HG02642 (cell line): Measurements from ENCODE around the gene ARAP2.

Source experiments
- ATAC-seq: cut with Tn5 transposase; IDR thresholded peaks from one replicate; pipeline ENCODE4 v1.9.1; 2021; ENCODE audit warnings: mild to moderate bottlenecking; ENCODE audit not compliant: unreplicated experiment, poor library complexity

The ARAP2 gene

GRCh38 chr4:36053930-36054329 lies 190.4 kb downstream of the ARAP2 start:
- no peak for ATAC-seq

GRCh38 chr4:36051634-36052033 lies 192.7 kb downstream of the ARAP2 start:
- no peak for ATAC-seq

- no peak for ATAC-seq
Observed at GRCh38 chr4:36046026-36046425, 198.3 kb downstream of the ARAP2 start.

- no peak for ATAC-seq
Observed at GRCh38 chr4:36043901-36044300, 200.4 kb downstream of the ARAP2 start.

DNA sequence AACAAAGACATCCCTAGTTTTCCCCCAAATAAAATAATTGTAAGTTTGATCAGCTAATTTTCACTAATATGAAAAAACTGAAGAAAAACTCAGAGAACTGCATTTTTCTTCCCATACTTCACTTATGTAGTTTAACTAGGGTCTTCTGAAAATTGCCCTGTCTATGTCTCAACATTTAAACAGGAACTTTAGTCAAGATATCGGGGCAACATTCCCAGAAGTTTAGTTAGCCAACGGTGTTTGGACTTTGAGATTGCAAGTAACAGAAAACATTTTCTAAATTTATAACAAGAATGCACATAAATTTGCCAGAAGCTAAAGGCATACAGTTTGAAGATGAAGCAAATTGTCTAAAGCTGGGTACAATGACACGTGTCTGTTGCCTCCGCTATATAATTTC lies 201.1 kb downstream of the ARAP2 start:
- ATAC-seq = no peak

DNA sequence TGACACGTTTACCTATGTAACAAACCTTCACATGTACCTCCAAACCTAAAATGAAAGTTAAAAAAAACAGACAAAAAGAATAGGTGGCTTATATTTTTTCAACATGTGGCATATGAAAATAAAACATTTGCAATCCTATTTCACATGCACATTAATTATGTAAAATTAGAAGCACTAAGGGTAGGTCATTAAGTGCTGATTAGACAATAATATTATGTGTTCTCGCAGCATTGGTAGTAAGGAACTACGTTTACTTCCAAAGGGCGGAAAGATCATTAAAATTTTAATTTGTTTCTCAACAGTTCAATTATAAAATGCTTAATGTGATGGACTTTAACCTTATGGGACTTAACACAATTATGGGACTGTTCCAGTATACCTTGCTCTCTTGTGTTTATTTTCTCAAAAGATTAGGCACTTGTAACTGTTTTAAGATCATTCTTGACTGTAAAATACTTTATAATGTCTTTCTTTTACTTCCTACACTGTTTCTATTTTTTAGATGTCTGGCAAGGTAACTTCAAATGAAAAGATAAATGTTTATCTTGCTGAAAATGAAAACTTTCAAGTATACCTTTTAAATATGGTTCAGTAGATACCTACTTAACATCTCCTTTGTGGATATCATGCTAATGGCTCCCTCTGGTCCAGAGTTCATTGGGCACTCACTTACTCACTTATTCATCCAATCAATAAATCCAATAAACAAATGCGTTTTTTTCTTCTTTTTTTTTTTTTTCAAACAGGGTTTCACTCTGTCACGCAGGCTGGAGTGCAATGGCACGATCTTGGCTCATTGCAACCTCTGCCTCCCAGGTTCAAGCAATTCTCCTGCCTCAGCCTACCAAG lies 202.0 kb downstream of the ARAP2 start:
- no peak for ATAC-seq

GRCh38 chr4:36041340-36041739 lies 203.0 kb downstream of the ARAP2 start:
- no peak for ATAC-seq

- ATAC-seq = no peak
Observed at GRCh38 chr4:36039026-36039425, 205.3 kb downstream of the ARAP2 start.

GRCh38 chr4:36038491-36038890 lies 205.8 kb downstream of the ARAP2 start:
- no peak for ATAC-seq

DNA sequence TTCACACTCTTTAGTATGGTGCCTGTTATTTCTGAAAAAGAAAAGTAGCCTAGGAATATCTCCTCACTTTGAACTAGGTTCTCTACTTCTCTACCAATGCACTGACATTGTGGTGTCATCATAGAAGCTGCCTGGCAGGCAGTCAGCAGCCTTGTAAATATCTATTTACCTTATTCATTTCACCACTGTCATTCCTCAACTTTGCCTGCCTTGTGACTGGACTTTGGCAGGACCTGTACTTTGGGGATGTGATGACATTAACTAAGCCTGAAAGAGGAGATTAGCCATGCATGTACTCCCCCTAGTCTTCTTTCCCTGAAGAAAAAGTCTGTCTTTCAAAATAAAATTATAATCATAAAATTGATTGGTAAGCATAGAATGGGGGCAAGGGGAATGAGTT lies 207.2 kb downstream of the ARAP2 start:
- ATAC-seq = no peak

DNA sequence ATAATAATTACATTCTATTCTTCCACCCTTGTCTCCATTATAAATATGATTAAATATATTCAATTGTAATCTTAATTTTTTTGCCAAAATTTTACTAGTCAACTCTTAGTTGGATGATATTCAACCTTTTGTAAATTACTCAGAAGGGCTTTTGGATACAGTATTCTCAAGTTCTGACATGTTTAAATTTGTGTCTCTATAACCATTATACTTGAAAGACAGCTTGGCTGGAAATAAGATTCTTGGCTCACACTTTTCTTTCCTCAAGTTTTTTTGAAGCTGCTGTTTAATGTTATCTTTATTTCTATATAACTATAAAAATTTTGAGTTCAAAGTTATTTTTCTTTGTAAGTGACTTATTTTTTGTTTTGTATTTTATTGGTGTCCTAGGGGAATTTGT lies 214.4 kb downstream of the ARAP2 start:
- no peak for ATAC-seq

- no peak for ATAC-seq
Observed at GRCh38 chr4:36027203-36027602, 217.1 kb downstream of the ARAP2 start.

GRCh38 chr4:36026348-36026880 lies 217.9 kb downstream of the ARAP2 start:
- ATAC-seq = no peak

GRCh38 chr4:36024901-36025660 lies 219.2 kb downstream of the ARAP2 start:
- ATAC-seq = no peak

- no peak for ATAC-seq
Observed at GRCh38 chr4:36020351-36020750, 224.0 kb downstream of the ARAP2 start.
